Neural crest cell (in vitro differentiated cells): ENCODE measurements around the gene LYST. TPM values are rescaled to one million over a fixed set of nuclear protein-coding genes. Genes with fewer than 3 reads are reported as not detected.

ENCODE experiments used
- DNase-seq: peaks from one replicate; pipeline ENCODE4 v3.0.0; 2021; ENCODE audit warnings: low read depth, mixed read lengths, low spot score
- H3K27ac Mint-ChIP-seq: one replicate; pipeline ENCODE4 v1.8.0; 2021; ENCODE audit warnings: mild to moderate bottlenecking, mixed read lengths; ENCODE audit not compliant: unreplicated experiment
- H3K27me3 Mint-ChIP-seq: 2 replicates; pipeline ENCODE4 v1.8.0; 2021; ENCODE audit warnings: low read depth, mild to moderate bottlenecking, mixed read lengths
- H3K36me3 Mint-ChIP-seq: 2 replicates; pipeline ENCODE4 v1.8.0; 2021; ENCODE audit warnings: low read depth, mild to moderate bottlenecking, mixed read lengths
- H3K4me1 Mint-ChIP-seq: 2 replicates; pipeline ENCODE4 v1.8.0; 2021; ENCODE audit warnings: mixed read lengths
- H3K4me3 Mint-ChIP-seq: one replicate; pipeline ENCODE4 v1.8.0; 2021; ENCODE audit warnings: mild to moderate bottlenecking, mixed read lengths
- H3K9me3 Mint-ChIP-seq: 2 replicates; pipeline ENCODE4 v1.8.0; 2021; ENCODE audit warnings: mixed read lengths
- CTCF ChIP-seq: fragments of 200-600 bp; sonication (generic); conservative IDR thresholded peaks from 2 replicates; pipeline ENCODE4 v1.5.0; 2021; ENCODE audit warnings: antibody characterized with exemption, mild to moderate bottlenecking
- total RNA-seq: library from RNA; stranded (reverse); gene quantifications from 2 replicates; pipeline ENCODE4 v1.2.1, GENCODE V29; 2021

The LYST gene
- total RNA-seq, 1 donor from 2014 or later, result 5.3 TPM

- Mint-ChIP-seq H3K27ac (no peak overlapping the region), H3K27me3 (peaks cover 2% of the 10 kb centered on the region), H3K4me1 (no peaks in the 10 kb centered on the region), H3K9me3 (no peaks in the 10 kb centered on the region), H3K36me3 (no peaks in the 10 kb centered on the region), H3K4me3 (no peak overlapping the region)
- DNase-seq, result no peak
- no peak for TF ChIP-seq CTCF
Observed at GRCh38 chr1:235902677-235903542, 36.2 kb upstream of the LYST start.

DNA sequence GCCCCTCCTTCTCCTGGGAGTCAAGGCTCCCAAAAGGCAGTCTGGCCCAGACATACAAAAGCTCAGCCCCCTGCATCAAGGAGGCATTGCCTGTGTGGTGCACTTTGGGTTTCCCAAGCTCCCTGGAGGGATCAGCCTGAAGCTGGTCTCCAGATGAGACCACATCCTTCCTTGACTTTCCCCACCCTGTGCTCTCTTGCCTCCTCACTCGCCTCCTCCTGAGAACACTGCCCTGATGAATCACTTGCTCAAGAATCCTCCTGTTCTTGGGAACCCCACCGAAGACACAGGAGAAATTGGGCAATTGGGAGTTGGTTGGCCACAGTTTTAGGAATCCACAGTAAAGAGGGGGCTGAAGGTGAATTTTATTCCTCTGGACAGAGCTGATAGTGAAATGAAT lies 34.8 kb upstream of the LYST start:
- no peaks in the 10 kb centered on the region for H3K36me3 Mint-ChIP-seq
- DNase-seq, result no peak
- no peaks in the 10 kb centered on the region for H3K9me3 Mint-ChIP-seq
- H3K4me3 Mint-ChIP-seq, result no peak overlapping the region
- TF ChIP-seq CTCF, result no peak
- H3K27me3 Mint-ChIP-seq, result peaks cover 2% of the 10 kb centered on the region
- no peaks in the 10 kb centered on the region for H3K4me1 Mint-ChIP-seq
- H3K27ac Mint-ChIP-seq, result no peak overlapping the region

GRCh38 chr1:235898126-235898525 lies 31.4 kb upstream of the LYST start:
- TF ChIP-seq CTCF, result no peak
- no peak overlapping the region for H3K4me3 Mint-ChIP-seq
- no peak for DNase-seq
- no peak overlapping the region for H3K27ac Mint-ChIP-seq
- H3K4me1 Mint-ChIP-seq, result no peaks in the 10 kb centered on the region
- H3K9me3 Mint-ChIP-seq, result no peaks in the 10 kb centered on the region
- H3K27me3 Mint-ChIP-seq, result peaks cover 2% of the 10 kb centered on the region
- no peaks in the 10 kb centered on the region for H3K36me3 Mint-ChIP-seq

DNA sequence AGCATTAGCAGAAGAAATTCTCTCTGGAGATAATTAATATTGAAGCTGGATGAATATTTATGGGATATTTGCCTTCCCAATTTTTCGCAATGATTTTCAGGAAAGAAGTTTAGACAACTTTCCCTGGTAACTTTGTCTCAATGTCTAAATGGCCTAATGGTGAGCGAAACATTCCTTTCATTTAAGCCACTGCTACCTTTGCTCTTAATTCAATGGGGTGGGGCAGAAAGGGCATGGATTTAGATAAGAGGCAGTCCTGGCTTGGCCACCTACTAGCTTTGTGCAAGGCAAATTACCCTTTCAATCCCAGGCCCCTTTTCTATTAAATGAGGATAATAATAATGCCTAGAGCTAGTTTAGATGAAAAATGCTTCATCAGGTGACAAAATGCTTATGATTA lies 27.1 kb upstream of the LYST start:
- Mint-ChIP-seq H3K9me3 (no peaks in the 10 kb centered on the region), H3K27me3 (no peaks in the 10 kb centered on the region), H3K27ac (no peak overlapping the region), H3K36me3 (no peaks in the 10 kb centered on the region), H3K4me3 (no peak overlapping the region), H3K4me1 (no peaks in the 10 kb centered on the region)
- TF ChIP-seq CTCF, result no peak
- no peak for DNase-seq

GRCh38 chr1:235892734-235893413 lies 26.2 kb upstream of the LYST start:
- no peak overlapping the region for H3K27ac Mint-ChIP-seq
- no peaks in the 10 kb centered on the region for H3K4me1 Mint-ChIP-seq
- TF ChIP-seq CTCF, result no peak
- no peak for DNase-seq
- H3K27me3 Mint-ChIP-seq, result no peaks in the 10 kb centered on the region
- H3K36me3 Mint-ChIP-seq, result no peaks in the 10 kb centered on the region
- no peaks in the 10 kb centered on the region for H3K9me3 Mint-ChIP-seq
- no peak overlapping the region for H3K4me3 Mint-ChIP-seq
